Measurements from ENCODE around the gene ATXN7L1.

ATXN7L1 gene

GRCh38 chr7:105650382-105650970 lies 225.9 kb downstream of the ATXN7L1 start:
- Histone ChIP-seq H3K4me2 (ENCODE audit: low read length) (no peak overlapping the region), H3K4me3 (ENCODE audit: low read length) (no peak overlapping the region), H3K9ac (ENCODE audit: low read length) (no peak overlapping the region), H2AFZ (ENCODE audit: low read depth, low read length) (no peak overlapping the region), H3K79me2 (ENCODE audit: low read length) (no peaks in the 10 kb centered on the region), H3K27me3 (ENCODE audit: low read depth, low read length) (no peaks in the 10 kb centered on the region), H3K36me3 (replicated peaks; ENCODE audit: low read depth, low read length) (no peaks in the 10 kb centered on the region), H3K4me1 (ENCODE audit: low read length) (no peaks in the 10 kb centered on the region), H3K27ac (ENCODE audit: low read length) (no peak overlapping the region), H4K20me1 (ENCODE audit: insufficient read depth, low read length) (no peaks in the 10 kb centered on the region), H3K9me3 (ENCODE audit: insufficient read depth, low read length) (no peaks in the 10 kb centered on the region)
- no peak for TF ChIP-seq CTCF (IDR thresholded peaks at IDR 0.05; ENCODE audit: low read depth, low read length)
- no peak for TF ChIP-seq EZH2phosphoT487 (IDR thresholded peaks at IDR 0.05; ENCODE audit: low read depth)

GRCh38 chr7:105649727-105650381 lies 226.5 kb downstream of the ATXN7L1 start:
- no peaks in the 10 kb centered on the region for H3K79me2 ChIP-seq (ENCODE audit: low read length)
- H3K9me3 ChIP-seq (ENCODE audit: insufficient read depth, low read length) = no peaks in the 10 kb centered on the region
- H3K4me3 ChIP-seq (ENCODE audit: low read length) = no peak overlapping the region
- no peaks in the 10 kb centered on the region for H3K4me1 ChIP-seq (ENCODE audit: low read length)
- H4K20me1 ChIP-seq (ENCODE audit: insufficient read depth, low read length) = no peaks in the 10 kb centered on the region
- H3K27ac ChIP-seq (ENCODE audit: low read length) = no peak overlapping the region
- no peak for TF ChIP-seq EZH2phosphoT487 (IDR thresholded peaks at IDR 0.05; ENCODE audit: low read depth)
- TF ChIP-seq CTCF (IDR thresholded peaks at IDR 0.05; ENCODE audit: low read depth, low read length) = no peak
- no peaks in the 10 kb centered on the region for H3K27me3 ChIP-seq (ENCODE audit: low read depth, low read length)
- no peaks in the 10 kb centered on the region for H3K36me3 ChIP-seq (replicated peaks; ENCODE audit: low read depth, low read length)
- H2AFZ ChIP-seq (ENCODE audit: low read depth, low read length) = no peak overlapping the region
- no peak overlapping the region for H3K4me2 ChIP-seq (ENCODE audit: low read length)
- no peak overlapping the region for H3K9ac ChIP-seq (ENCODE audit: low read length)

- no peak overlapping the region for H3K27ac ChIP-seq (ENCODE audit: low read length)
- no peak overlapping the region for H3K4me2 ChIP-seq (ENCODE audit: low read length)
- no peak overlapping the region for H2AFZ ChIP-seq (ENCODE audit: low read depth, low read length)
- no peaks in the 10 kb centered on the region for H4K20me1 ChIP-seq (ENCODE audit: insufficient read depth, low read length)
- no peak for TF ChIP-seq EZH2phosphoT487 (IDR thresholded peaks at IDR 0.05; ENCODE audit: low read depth)
- TF ChIP-seq CTCF (IDR thresholded peaks at IDR 0.05; ENCODE audit: low read depth, low read length) = no peak
- H3K36me3 ChIP-seq (replicated peaks; ENCODE audit: low read depth, low read length) = no peaks in the 10 kb centered on the region
- no peaks in the 10 kb centered on the region for H3K27me3 ChIP-seq (ENCODE audit: low read depth, low read length)
- H3K9ac ChIP-seq (ENCODE audit: low read length) = no peak overlapping the region
- H3K4me3 ChIP-seq (ENCODE audit: low read length) = no peak overlapping the region
- no peaks in the 10 kb centered on the region for H3K4me1 ChIP-seq (ENCODE audit: low read length)
- no peaks in the 10 kb centered on the region for H3K9me3 ChIP-seq (ENCODE audit: insufficient read depth, low read length)
- H3K79me2 ChIP-seq (ENCODE audit: low read length) = no peaks in the 10 kb centered on the region
Observed at GRCh38 chr7:105648561-105649401, 227.6 kb downstream of the ATXN7L1 start.

GRCh38 chr7:105647591-105647990 lies 228.8 kb downstream of the ATXN7L1 start:
- H3K36me3 ChIP-seq (replicated peaks; ENCODE audit: low read depth, low read length) = no peaks in the 10 kb centered on the region
- no peak overlapping the region for H3K4me2 ChIP-seq (ENCODE audit: low read length)

More at GRCh38 chr7:105647591-105647990, 228.8 kb downstream of the ATXN7L1 start:
- no peaks in the 10 kb centered on the region for H3K79me2 ChIP-seq (ENCODE audit: low read length)
- H3K27ac ChIP-seq (ENCODE audit: low read length) = no peak overlapping the region
- H3K9ac ChIP-seq (ENCODE audit: low read length) = no peak overlapping the region
- H3K9me3 ChIP-seq (ENCODE audit: insufficient read depth, low read length) = no peaks in the 10 kb centered on the region
- H4K20me1 ChIP-seq (ENCODE audit: insufficient read depth, low read length) = no peaks in the 10 kb centered on the region
- H3K4me1 ChIP-seq (ENCODE audit: low read length) = no peaks in the 10 kb centered on the region
- no peak overlapping the region for H2AFZ ChIP-seq (ENCODE audit: low read depth, low read length)
- no peak overlapping the region for H3K4me3 ChIP-seq (ENCODE audit: low read length)
- no peaks in the 10 kb centered on the region for H3K27me3 ChIP-seq (ENCODE audit: low read depth, low read length)
- TF ChIP-seq CTCF (IDR thresholded peaks at IDR 0.05; ENCODE audit: low read depth, low read length) = no peak
- TF ChIP-seq EZH2phosphoT487 (IDR thresholded peaks at IDR 0.05; ENCODE audit: low read depth) = no peak

All from OCI-LY3 (cell line).